GM06990 (cell line): ENCODE data around the gene VPS13D.
A peak's percentile ranks its signal among the peaks of the same experiment; 100 is the strongest.

Experiments used
- DNase-seq: peaks from one replicate; pipeline ENCODE4 v3.0.0-alpha.2; 2011; ENCODE audit not compliant: insufficient read length; ENCODE audit errors: extremely low read depth
- H3K27me3 ChIP-seq: replicated peaks from 2 replicates; pipeline ENCODE4 v1.6.0; 2011; ENCODE audit warnings: low read length; ENCODE audit not compliant: control insufficient read depth, insufficient read depth
- H3K36me3 ChIP-seq: 2 replicates; pipeline ENCODE4 v1.5.1; 2011; ENCODE audit warnings: low read length; ENCODE audit not compliant: control insufficient read depth, insufficient read depth
- H3K4me3 ChIP-seq: replicated peaks from 2 replicates; pipeline ENCODE4 v1.5.1; 2011; ENCODE audit warnings: low read depth, mild to moderate bottlenecking, control low read depth, low read length
- CTCF ChIP-seq: IDR thresholded peaks from 2 replicates; pipeline ENCODE4 v1.5.1; 2011; ENCODE audit warnings: low read length, control low read depth, mild to moderate bottlenecking, inconsistent platforms; ENCODE audit not compliant: insufficient read depth, poor library complexity, severe bottlenecking

The VPS13D gene

GRCh38 chr1:12275370-12275769 lies 45.5 kb downstream of the VPS13D start:
- Histone ChIP-seq H3K4me3 (no peak overlapping the region), H3K36me3 (peaks cover 5% of the 10 kb centered on the region), H3K27me3 (no peaks in the 10 kb centered on the region)
- TF ChIP-seq CTCF = peak; percentile 73
- DNase-seq = no peak

- no peak for DNase-seq
- TF ChIP-seq CTCF = peak; percentile 30
- no peak overlapping the region for H3K4me3 ChIP-seq
- H3K27me3 ChIP-seq = no peaks in the 10 kb centered on the region
- peaks cover 5% of the 10 kb centered on the region for H3K36me3 ChIP-seq
These were observed 46.4 kb downstream of the VPS13D start for GRCh38 chr1:12276225-12276624.

- no peaks in the 10 kb centered on the region for H3K27me3 ChIP-seq
- peaks cover 7% of the 10 kb centered on the region for H3K36me3 ChIP-seq
- TF ChIP-seq CTCF = no peak
These were observed 49.2 kb downstream of the VPS13D start for GRCh38 chr1:12279003-12279402.

GRCh38 chr1:12279728-12280464 lies 50.1 kb downstream of the VPS13D start:
- no peaks in the 10 kb centered on the region for H3K27me3 ChIP-seq
- H3K4me3 ChIP-seq = no peak overlapping the region
- no peak for DNase-seq
- TF ChIP-seq CTCF = no peak
- H3K36me3 ChIP-seq = peaks cover 7% of the 10 kb centered on the region

More at GRCh38 chr1:12279003-12279402, 49.2 kb downstream of the VPS13D start:
- no peak overlapping the region for H3K4me3 ChIP-seq
- DNase-seq = no peak

- Histone ChIP-seq H3K4me3 (no peak overlapping the region), H3K36me3 (peaks cover 2% of the 10 kb centered on the region; the same call in 1 of the 2 replicates)
- no peak for DNase-seq
These were observed 52.3 kb downstream of the VPS13D start for GRCh38 chr1:12282142-12282541.

More at GRCh38 chr1:12282142-12282541, 52.3 kb downstream of the VPS13D start:
- no peaks in the 10 kb centered on the region for H3K27me3 ChIP-seq
- no peak for TF ChIP-seq CTCF
